Pulmonary artery endothelial cell (primary cell): ENCODE data around the gene CPT1B. TPM values are rescaled to one million over a fixed set of nuclear protein-coding genes. Genes with fewer than 3 reads are reported as not detected.

ENCODE experiments used
- DNase-seq: peaks from one replicate; pipeline ENCODE4 v3.0.0-alpha.2; 2011; ENCODE audit warnings: low read depth, low spot score
- total RNA-seq: library from RNA; depleted of rRNA; stranded (reverse); fragments of >200 nt; gene quantifications from 2 replicates; pipeline ENCODE4 v1.2.3, GENCODE V29; 2014

The CPT1B gene
- total RNA-seq, 1 donor from 2014 or later: 0.92 TPM

GRCh38 chr22:50585781-50586180, 7.6 kb upstream of the CPT1B start:
- no peak for DNase-seq

- DNase-seq: no peak
Measured at GRCh38 chr22:50585238-50585637, 7.0 kb upstream of the CPT1B start.

GRCh38 chr22:50584106-50585096, 6.2 kb upstream of the CPT1B start:
- no peak for DNase-seq

- no peak for DNase-seq
Measured at GRCh38 chr22:50583294-50583861, 5.2 kb upstream of the CPT1B start.

- DNase-seq: peak; percentile 88
Measured at GRCh38 chr22:50582493-50583293, 4.5 kb upstream of the CPT1B start, which contains the start of gene CHKB. Gene CHKB (minus strand): TSS chr22:50582849. CDS start chr22:50582781, 68 bp downstream.

GRCh38 chr22:50581950-50582492, 3.8 kb upstream of the CPT1B start:
- DNase-seq: no peak

GRCh38 chr22:50581031-50581949, 3.1 kb upstream of the CPT1B start:
- no peak for DNase-seq

- no peak for DNase-seq
Measured at GRCh38 chr22:50579752-50580151, 1.5 kb upstream of the CPT1B start.

- DNase-seq: no peak
Measured at GRCh38 chr22:50578776-50579310, 616 bp upstream of the CPT1B start.

GRCh38 chr22:50577697-50577986, 585 bp downstream of the CPT1B start:
- DNase-seq: no peak

- no peak for DNase-seq
Measured at GRCh38 chr22:50576806-50577696, 1.2 kb downstream of the CPT1B start.

GRCh38 chr22:50576070-50576469, 2.2 kb downstream of the CPT1B start:
- DNase-seq: peak; percentile 19

- no peak for DNase-seq
Measured at GRCh38 chr22:50575426-50575941, 2.7 kb downstream of the CPT1B start.

- no peak for DNase-seq
Measured at GRCh38 chr22:50574383-50574755, 3.9 kb downstream of the CPT1B start.

- no peak for DNase-seq
Measured at GRCh38 chr22:50573491-50574382, 4.5 kb downstream of the CPT1B start.

- DNase-seq: no peak
Measured at GRCh38 chr22:50572965-50573364, 5.3 kb downstream of the CPT1B start.

GRCh38 chr22:50571264-50572175, 6.7 kb downstream of the CPT1B start:
- DNase-seq: no peak
